ENCODE measurements around the gene HDAC2.

GRCh38 chr6:113944701-113945100 lies 26.2 kb downstream of the HDAC2 start:
- TF ChIP-seq CTCF (IDR thresholded peaks at IDR 0.05 in 4 of 5, conservative IDR thresholded peaks at IDR 0.05 in 1 of 5) (no peak), POLR2A (IDR thresholded peaks at IDR 0.05) (no peak)

Measured in gastrocnemius medialis (tissue), 4 donors.